Left lung (tissue), 10 donors: Measurements from ENCODE around the gene KLHL1. TPM values are rescaled to one million over a fixed set of nuclear protein-coding genes. Genes with fewer than 3 reads are reported as not detected.

ENCODE experiments used
- ATAC-seq: fragments of 200-7000 bp; cut with Tn5 transposase; one replicate; pipeline ENCODE4 v1.9.1; 2020; ENCODE audit warnings: moderate library complexity
- DNase-seq, 4 donors: peaks; one replicate each; pipeline ENCODE4 v3.0.0-alpha.2; 2013 to 2020
- H3K27ac ChIP-seq, 2 donors: fragments of 200-600 bp; sonication (generic) in 1 of 2; one replicate each; pipeline versions ENCODE4 v1.5.0 to v1.8.0; 2020 to 2021
- H3K27me3 ChIP-seq, 2 donors: fragments of 200-600 bp; sonication (generic) in 1 of 2; one replicate each; pipeline versions ENCODE4 v1.5.0 to v1.8.0; 2020 to 2021
- H3K36me3 ChIP-seq, 2 donors: fragments of 200-600 bp; sonication (generic) in 1 of 2; one replicate each; pipeline versions ENCODE4 v1.5.0 to v1.8.0; 2020 to 2021
- H3K4me1 ChIP-seq, 2 donors: fragments of 200-600 bp; one replicate each; pipeline ENCODE4 v1.8.0; 2021
- H3K4me3 ChIP-seq, 2 donors: fragments of 200-600 bp; sonication (generic) in 1 of 2; one replicate each; pipeline versions ENCODE4 v1.5.0 to v1.8.0; 2020 to 2021; ENCODE audit warnings: mild to moderate bottlenecking in 1 of 2
- H3K9me3 ChIP-seq, 2 donors: fragments of 200-600 bp; sonication (generic) in 1 of 2; one replicate each; pipeline versions ENCODE4 v1.5.0 to v1.8.0; 2020 to 2021
- CTCF ChIP-seq, 2 donors: fragments of 200-600 bp; sonication (generic) in 1 of 2; IDR thresholded peaks; one replicate each; pipeline versions ENCODE4 v1.5.0 to v1.8.0; 2021; ENCODE audit warnings: antibody characterized with exemption in 2 of 2
- intact Hi-C, 2 donors: fragments of 100-400 bp; cut with DNase I; formaldehyde crosslinking; loops; one replicate each; pipeline versions ENCODE4 v1.11.2 to v1.14.2; 2022
- polyA plus RNA-seq, 6 donors: library from polyadenylated mRNA; unstranded; fragments of 120-200 nt; gene quantifications; one replicate each; pipeline ENCODE4 v1.2.1, GENCODE V29; 2013; ENCODE audit not compliant: insufficient read length in 6 of 6
- total RNA-seq, 2 donors: library from RNA; stranded (reverse); fragmentation: NEBNext Ultra II Directional; extraction: Animal tissue kit (Norgen Biotek cat#: 25700); gene quantifications; one replicate each; pipeline ENCODE4 v1.2.1, GENCODE V29; 2021
- donor health status: DM: no; HTN: yes; CAD: no.
- donor health status: DM: no; HTN: no; CAD: no.

Gene KLHL1
- total and polyA plus RNA-seq, 8 donors, result 0.06 TPM; not detected in 4

DNA sequence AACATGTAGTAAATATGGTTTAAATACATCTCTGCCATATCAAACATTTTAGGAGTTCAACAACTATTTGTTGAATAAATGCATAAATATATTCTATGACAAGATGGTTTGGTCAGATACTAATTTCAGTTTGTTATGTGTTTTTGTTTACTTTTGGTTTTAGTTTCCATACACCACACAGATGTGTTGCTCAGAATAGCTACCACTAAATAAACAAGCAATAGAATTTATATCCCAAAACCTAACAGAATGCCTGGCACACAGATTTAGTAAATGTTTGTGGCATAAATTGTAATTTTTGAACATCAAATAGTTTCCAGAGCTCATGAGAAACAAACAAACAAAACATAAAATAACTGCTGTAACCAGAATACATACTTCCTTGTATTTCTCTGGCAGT, 127.5 kb downstream of the KLHL1 start:
- Histone ChIP-seq H3K9me3 (peaks cover 0 to 5% of the 10 kb centered on the region in 2 donors), H3K36me3 (no peaks in the 10 kb centered on the region), H3K4me1 (no peaks in the 10 kb centered on the region), H3K4me3 (no peak overlapping the region), H3K27ac (no peak overlapping the region), H3K27me3 (no peaks in the 10 kb centered on the region)
- ATAC-seq (no peak), DNase-seq (no peak)
- intact Hi-C loops, result no loop called here
- no peak for TF ChIP-seq CTCF (IDR thresholded peaks at IDR 0.05)

DNA sequence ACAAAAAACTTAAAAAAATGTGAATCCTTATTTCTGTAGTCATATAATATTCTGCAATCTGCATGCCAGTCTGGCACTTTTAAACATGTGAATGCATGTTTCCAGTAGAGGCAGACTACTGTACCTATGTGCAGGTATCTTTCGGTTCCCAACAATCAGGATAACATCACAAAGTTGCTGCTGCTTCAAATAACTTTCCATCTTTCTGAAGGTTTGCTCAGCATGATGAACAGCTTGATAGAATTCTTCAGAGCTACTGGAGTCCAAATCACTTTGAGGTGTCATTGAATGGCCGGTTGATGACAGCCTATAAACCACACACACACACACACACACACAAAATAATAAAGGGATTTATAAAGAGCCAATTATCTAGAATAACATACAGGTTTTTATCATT, 132.8 kb downstream of the KLHL1 start:
- H3K27me3 ChIP-seq, result no peaks in the 10 kb centered on the region
- no peak overlapping the region for H3K4me3 ChIP-seq
- no peaks in the 10 kb centered on the region for H3K36me3 ChIP-seq
- no peak for ATAC-seq
- no peak for DNase-seq
- no peak for TF ChIP-seq CTCF (IDR thresholded peaks at IDR 0.05)
- intact Hi-C loops, result no loop called here
- H3K27ac ChIP-seq, result no peak overlapping the region
- H3K4me1 ChIP-seq, result no peaks in the 10 kb centered on the region
- H3K9me3 ChIP-seq, result no peaks in the 10 kb centered on the region

GRCh38 chr13:69970520-69970919, 137.7 kb downstream of the KLHL1 start:
- intact Hi-C loops, result no loop called here
- no peak overlapping the region for H3K27ac ChIP-seq
- no peaks in the 10 kb centered on the region for H3K27me3 ChIP-seq
- no peak for TF ChIP-seq CTCF (IDR thresholded peaks at IDR 0.05)
- no peak overlapping the region for H3K4me3 ChIP-seq
- peaks cover 0 to 9% of the 10 kb centered on the region in 2 donors for H3K9me3 ChIP-seq
- ATAC-seq, result no peak
- DNase-seq, result no peak
- no peaks in the 10 kb centered on the region for H3K36me3 ChIP-seq
- H3K4me1 ChIP-seq, result no peaks in the 10 kb centered on the region

DNA sequence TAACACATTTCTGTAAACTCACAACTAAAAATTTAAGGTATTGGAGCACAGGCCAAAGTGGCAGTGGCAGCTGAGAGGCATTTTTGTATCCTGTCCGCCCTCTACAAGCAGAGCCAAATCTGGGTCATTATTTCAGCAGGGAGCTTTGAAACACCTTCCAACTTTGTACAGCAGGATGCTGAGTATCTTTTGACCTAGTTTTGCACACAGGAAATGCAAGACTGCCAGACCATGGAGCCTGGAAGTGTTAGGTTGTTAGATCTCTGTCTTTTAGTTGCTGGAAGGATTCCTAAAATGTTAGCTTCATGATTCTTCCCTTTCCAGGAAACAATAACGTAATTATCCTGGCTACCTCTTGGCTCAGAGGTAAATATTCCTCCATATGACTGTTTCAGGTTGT, 149.2 kb downstream of the KLHL1 start:
- Histone ChIP-seq H3K4me1 (no peaks in the 10 kb centered on the region), H3K9me3 (peaks cover 0 to 1% of the 10 kb centered on the region in 2 donors), H3K36me3 (no peaks in the 10 kb centered on the region), H3K27ac (no peak overlapping the region), H3K4me3 (no peak overlapping the region), H3K27me3 (no peaks in the 10 kb centered on the region)
- no peak for ATAC-seq
- no peak for DNase-seq
- TF ChIP-seq CTCF (IDR thresholded peaks at IDR 0.05), result no peak
- intact Hi-C loops, result no loop called here

DNA sequence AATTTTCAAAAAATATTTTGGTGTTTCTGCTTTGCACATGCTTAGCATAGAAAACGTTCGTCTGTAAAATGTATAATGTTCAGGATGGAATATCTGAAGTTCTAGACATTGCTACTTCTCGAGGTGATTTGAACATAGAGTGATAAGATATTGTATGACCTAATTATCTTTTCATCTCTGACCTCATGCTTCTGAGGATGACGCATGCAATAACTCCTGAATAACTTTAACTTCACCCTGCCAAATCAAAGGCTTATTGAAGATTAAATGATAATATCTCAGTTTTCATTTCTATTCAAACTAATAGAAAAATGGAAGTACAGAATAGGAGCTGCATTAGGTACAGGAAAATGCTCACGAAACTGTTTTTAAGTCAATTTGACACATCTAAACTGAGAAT, 151.4 kb downstream of the KLHL1 start:
- DNase-seq, result no peak
- H3K4me3 ChIP-seq, result no peak overlapping the region
- TF ChIP-seq CTCF (IDR thresholded peaks at IDR 0.05), result no peak
- no peaks in the 10 kb centered on the region for H3K4me1 ChIP-seq
- no peaks in the 10 kb centered on the region for H3K9me3 ChIP-seq
- no peak overlapping the region for H3K27ac ChIP-seq
- H3K36me3 ChIP-seq, result no peaks in the 10 kb centered on the region
- intact Hi-C loops, result no loop called here
- no peaks in the 10 kb centered on the region for H3K27me3 ChIP-seq
- no peak for ATAC-seq
